NCI-H524 treated with DMSO at 0.1 percent for 48 hours (cell line): ENCODE measurements around the gene OGFOD2.
"Not testable (repeated sequence)": the region's sequence is repeated elsewhere in the genome, so short reads cannot be mapped to it uniquely, and the experiment has no call there.

Source experiments
- DNase-seq: peaks from one replicate; lab custom pipeline; 2025; lab: John Stamatoyannopoulos, UW

Gene OGFOD2

GRCh38 chr12:122974892-122975789, at the start of gene OGFOD2:
OGFOD2 (plus strand) TSS chr12:122975244; CDS start chr12:122975252, 8 bp downstream.
- peak; percentile 51 for DNase-seq

- DNase-seq: no peak
These were observed 47.2 kb upstream of the OGFOD2 start for GRCh38 chr12:122927756-122928403.

- DNase-seq: no peak
These were observed 46.5 kb upstream of the OGFOD2 start for GRCh38 chr12:122928404-122929147.

- no peak for DNase-seq
These were observed 45.9 kb upstream of the OGFOD2 start for GRCh38 chr12:122929148-122929538.

GRCh38 chr12:122929812-122930211, 45.2 kb upstream of the OGFOD2 start:
- DNase-seq: no peak

GRCh38 chr12:122932207-122932606, 42.8 kb upstream of the OGFOD2 start:
- DNase-seq: no peak

- no peak for DNase-seq
These were observed 40.3 kb upstream of the OGFOD2 start for GRCh38 chr12:122934722-122935121.

DNA sequence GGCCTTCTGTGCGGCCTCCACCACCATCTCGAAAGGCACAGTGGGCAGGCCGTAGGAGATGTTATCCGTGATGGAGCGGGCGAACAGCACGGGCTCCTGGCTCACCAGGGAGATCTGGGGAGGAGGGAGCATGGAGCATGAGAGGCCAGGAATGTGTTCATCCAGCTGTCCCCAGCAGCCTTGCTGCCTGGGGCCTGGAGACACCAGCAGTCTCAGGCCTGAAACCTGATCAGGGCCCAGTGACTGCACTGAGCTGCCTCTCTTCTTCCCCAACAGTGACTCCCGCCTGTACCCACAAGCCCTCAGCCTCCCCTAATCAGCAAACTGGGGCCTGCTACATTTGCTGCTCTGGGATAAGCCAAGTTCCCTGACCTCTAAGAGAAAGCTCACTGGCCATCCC, 39.7 kb upstream of the OGFOD2 start:
- DNase-seq: no peak

DNA sequence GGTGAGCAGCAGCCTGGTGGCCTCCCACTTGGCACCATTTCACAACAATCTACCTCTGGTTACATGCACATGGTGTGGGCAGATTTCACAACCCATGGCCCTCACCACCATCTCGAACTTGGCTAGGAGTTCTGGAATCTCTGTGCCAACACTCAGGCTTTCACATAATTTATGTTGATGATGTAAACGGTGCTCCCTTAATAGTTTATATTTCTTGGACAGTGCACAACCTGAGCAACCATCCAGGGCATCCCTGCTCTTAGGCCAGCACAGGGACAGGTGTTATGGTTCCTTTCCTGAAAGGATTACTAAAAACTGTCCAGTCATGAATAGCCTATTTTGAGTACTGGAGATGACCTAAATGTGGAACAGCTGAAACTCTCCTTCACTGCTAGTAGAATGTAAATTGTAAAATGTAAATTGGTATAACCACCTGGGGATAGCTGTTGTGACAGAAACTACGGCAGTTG, 37.4 kb upstream of the OGFOD2 start:
- DNase-seq: no peak

- DNase-seq: no peak
These were observed 35.9 kb upstream of the OGFOD2 start for GRCh38 chr12:122939125-122939524.

GRCh38 chr12:122941351-122941750, 33.7 kb upstream of the OGFOD2 start:
- not testable (repeated sequence) for DNase-seq

DNA sequence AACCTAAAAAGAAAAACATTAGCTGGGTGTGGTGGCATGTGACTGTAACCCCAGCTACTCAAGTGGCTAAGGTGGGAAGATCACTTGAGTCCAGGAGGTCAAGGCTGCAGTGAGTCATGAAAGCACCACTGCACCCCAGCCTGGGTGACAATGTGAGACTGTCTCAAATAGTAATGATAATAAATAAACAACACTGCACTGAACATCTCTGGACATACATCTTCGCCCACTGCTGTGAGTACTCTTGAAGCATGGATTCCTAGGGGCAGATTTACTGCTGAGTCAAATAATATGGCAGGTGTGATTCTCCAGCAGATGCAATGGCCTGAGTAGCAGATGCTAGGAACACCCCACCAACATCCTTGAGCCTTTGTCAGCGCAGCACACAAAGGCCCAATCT, 32.4 kb upstream of the OGFOD2 start:
- no peak for DNase-seq

DNA sequence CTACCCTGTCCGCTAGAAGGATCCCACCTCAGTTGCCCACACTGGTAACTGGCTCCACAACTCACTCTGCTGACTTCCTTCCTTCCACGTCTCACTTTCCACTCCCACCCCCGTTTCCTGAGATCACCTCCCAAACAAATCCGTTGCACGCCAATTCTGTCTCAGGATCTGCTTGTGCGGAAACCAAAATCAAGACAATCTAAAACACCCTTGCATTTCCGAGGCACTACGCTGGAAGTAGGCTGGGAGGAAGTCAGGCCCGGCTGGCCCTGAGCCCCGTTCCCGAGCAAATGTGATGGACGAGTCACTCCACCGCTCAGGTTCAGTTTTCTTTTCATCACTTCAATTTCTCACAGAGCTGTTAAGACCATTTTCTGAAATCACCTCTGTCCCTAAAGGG, 31.8 kb upstream of the OGFOD2 start:
- DNase-seq: no peak

DNA sequence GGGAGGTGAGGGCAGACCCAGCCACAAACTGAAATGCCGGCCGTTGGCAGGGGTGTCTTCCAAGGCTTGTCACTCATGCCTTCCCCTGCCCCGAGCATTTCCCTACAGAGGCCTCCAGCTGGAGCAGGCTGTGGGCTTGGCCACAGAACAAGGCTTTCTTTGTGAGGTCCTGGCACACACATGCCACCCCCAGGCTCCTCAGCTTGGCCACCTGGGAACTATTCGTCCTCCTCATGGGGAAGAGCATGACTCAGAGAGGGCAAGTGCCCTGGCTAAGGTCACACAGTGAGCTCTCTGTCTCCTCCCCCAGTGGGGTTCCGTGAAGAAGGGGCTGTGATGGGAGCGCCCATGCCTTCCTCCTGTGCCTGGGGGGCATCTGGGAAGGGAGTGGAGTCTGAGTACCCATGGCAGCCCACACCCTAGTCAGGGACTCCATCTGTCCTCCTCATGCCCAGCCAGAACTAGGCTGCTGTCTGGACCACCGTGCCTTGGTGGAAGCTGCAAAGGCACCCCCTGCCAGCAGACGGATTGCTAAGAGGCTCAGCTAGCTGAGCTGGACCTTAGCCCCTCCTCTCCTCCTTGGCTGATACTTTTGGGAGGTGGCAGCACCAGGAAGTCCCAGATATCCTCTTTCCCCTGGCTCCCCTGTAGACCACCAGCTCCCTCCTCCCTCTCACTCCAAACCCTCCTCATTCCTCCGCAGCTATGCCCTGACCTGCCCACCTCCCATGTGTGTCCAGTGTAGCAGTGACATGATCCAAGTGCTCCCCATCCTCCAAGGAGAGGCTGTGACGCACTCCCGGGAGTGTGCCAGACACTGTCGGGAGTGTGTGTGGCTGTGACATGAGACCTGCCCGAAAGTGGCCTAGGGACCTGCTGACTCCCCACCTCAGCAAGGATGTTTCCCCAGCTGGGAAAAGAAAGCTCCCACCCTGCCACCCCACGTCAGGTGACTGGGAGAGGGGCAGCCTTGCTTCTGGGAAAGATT, 30.1 kb upstream of the OGFOD2 start:
- no peak for DNase-seq

DNA sequence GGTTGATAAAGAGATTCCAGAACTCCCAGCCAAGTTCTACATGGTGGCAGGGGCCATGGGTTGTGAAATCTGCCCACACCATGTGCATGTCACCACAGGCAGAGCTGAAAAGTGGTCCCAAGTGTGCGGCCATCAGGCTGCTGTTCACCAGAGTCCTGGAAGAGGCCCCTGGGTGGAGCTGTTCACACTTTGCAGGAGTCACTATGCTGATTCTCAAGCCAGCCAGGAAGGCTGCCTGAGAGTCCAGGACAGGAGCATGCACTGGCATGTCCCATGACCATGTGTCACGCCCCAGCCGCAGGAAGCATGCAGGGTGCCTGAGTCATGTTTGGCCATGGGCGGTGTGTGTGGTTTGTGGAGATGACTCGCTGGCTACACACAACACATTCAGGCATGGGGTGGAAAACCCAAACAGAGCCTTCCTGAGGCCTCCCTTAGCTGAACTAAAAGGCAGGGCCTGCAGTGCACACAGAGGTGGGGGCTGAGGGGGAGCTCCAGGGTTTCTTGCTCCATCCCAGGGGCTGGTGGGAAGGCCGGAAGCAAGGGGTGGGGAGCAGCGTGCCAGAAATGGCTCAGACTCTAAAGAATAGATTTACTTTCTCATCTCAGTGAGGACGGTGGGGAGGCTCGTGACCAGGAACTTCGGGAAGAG, 28.2 kb upstream of the OGFOD2 start:
- DNase-seq: no peak

GRCh38 chr12:122947352-122947792, 27.7 kb upstream of the OGFOD2 start:
- no peak for DNase-seq

GRCh38 chr12:122948605-122949004, 26.4 kb upstream of the OGFOD2 start:
- no peak for DNase-seq

- no peak for DNase-seq
These were observed 25.6 kb upstream of the OGFOD2 start for GRCh38 chr12:122949405-122949804.

GRCh38 chr12:122949816-122950675, 25.0 kb upstream of the OGFOD2 start:
- no peak for DNase-seq

DNA sequence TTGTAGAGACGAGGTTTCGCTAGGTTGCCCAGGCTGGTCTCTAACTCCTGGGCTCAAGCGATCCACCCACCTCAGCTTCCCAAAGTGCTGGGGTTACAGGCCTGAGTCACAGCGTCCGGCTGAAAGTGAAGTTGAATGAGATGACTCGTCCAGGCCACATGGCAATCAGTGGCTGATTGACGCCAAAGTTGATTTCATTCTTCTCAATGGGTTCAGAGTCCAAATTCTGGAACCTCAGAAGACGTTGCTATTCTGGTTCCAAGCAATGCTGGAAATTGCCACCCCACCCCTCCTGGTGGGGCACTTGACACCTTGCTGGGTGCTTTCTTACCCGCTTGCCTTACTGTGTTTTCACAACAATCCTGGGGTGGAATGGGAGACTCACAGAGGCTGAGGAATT, 23.6 kb upstream of the OGFOD2 start:
- DNase-seq: no peak
